Activated CD4-positive, CD25-positive, alpha-beta regulatory T cell treated with anti-CD3 and anti-CD28 coated beads, Interleukin-2, amount 50 U/mL, for 24 hours (primary cell): Measurements from ENCODE around the gene CYP4X1.
"Not testable (repeated sequence)": the region's sequence is repeated elsewhere in the genome, so short reads cannot be mapped to it uniquely, and the experiment has no call there.

Experiments
- ATAC-seq, 2 donors: fragments of 150-1000 bp; cut with Tn5 transposase; one replicate each; pipeline ENCODE4 v1.10.0; 2021; ENCODE audit warnings: mild to moderate bottlenecking in 1 of 2, moderate library complexity in 1 of 2

The CYP4X1 gene, protein sequence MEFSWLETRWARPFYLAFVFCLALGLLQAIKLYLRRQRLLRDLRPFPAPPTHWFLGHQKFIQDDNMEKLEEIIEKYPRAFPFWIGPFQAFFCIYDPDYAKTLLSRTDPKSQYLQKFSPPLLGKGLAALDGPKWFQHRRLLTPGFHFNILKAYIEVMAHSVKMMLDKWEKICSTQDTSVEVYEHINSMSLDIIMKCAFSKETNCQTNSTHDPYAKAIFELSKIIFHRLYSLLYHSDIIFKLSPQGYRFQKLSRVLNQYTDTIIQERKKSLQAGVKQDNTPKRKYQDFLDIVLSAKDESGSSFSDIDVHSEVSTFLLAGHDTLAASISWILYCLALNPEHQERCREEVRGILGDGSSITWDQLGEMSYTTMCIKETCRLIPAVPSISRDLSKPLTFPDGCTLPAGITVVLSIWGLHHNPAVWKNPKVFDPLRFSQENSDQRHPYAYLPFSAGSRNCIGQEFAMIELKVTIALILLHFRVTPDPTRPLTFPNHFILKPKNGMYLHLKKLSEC

DNA sequence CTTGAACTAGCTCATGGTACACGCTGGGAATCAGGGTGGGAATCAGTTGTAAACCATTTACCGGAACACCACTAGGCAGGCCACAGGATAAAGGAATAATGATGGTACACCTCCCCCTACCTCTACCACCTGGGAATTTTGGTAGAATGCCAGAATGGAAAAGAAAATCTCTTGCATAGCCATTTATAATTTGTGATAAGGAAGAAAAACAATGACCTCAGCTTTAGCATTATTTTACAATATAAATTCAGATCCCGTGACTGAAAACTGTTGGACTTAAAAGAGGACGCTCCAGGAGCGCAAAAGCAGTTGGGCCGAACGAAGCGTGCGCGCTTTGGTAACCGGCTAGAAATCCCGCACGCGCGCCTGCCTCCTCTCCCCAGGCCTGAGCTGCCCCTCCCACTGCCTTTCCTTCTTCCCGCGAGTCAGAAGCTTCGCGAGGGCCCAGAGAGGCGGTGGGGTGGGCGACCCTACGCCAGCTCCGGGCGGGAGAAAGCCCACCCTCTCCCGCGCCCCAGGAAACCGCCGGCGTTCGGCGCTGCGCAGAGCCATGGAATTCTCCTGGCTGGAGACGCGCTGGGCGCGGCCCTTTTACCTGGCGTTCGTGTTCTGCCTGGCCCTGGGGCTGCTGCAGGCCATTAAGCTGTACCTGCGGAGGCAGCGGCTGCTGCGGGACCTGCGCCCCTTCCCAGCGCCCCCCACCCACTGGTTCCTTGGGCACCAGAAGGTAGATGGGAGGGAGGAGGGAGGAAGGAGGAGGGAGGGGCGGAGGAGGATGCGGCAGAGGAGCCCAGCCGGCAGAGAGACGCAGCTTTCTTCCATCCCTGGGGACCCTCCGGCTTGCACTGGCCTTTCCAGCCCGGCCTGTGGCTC, at the start of gene CYP4X1:
CYP4X1 (plus strand) TSS at position 402 of the 873 bp plus-strand sequence; CDS start at position 551, 149 bp downstream.
- no peak for ATAC-seq

DNA sequence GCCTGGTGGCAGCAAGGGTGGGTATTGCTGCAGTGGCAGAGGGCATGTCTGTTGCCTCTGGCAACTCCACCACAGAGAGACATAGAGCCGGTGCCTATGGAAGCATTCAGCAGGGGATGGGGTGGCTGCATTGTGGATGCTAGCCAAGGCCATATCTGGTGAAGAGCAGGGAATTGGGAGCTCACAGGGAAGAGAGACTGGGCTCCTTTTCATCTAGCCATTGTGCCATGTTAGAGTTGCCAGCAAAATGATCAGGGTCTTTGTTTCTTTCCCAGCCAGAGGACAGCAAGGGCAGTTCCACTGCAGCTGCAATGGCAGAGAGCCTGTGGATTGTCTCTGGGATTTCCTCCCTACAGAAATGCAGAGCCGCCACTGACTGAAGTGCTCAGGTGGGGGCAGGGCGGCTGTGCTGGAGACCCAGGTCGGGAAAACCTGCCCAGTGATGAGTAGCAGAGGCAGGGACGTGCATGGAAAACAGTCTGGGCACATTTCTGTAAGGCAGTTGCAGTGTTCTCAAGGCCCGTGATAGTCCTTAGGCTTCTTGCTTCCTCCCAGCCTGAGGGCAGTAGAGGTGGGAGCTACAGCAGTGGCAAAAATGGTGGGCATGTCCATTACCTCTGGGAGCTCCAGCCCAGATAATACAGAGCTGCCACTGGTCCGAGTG, 40.2 kb upstream of the CYP4X1 start:
- no peak for ATAC-seq

DNA sequence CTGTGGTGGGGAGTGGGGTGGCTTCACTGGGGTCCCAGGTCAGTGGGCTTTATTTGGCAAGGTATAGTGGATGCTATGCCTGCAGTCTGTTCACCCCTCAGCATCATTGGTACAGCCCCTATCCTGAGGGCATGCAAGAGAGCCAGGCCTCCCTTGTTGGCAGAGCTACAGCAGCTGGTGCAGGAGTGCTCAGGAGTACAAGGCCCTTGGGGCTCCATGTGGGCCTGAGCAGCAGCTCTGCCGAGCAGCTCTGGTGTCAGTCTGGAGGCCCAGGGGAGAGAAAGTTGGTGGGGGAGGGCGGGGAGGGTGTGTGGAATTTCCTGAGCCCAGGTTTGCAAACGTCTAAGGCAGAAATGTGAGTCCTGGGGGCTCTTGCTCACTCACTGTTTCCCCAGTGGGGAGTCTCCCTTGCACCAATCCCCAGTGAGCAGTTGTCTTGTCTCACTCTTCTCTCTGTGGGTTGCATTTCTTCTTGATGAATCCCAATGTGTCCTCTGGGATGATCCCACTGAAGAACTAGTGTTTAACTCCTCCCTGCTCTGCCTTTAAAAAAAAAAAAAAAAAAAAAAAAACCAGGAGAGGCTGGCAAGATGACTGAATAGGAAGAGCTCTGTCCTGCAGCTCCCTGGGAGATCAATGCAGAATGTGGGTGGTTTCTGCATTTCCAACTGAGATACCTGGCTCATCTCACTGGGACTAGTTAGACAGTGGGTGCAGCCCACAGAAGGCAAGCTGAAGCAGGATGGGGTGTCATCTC, 39.5 kb upstream of the CYP4X1 start:
- no peak for ATAC-seq

DNA sequence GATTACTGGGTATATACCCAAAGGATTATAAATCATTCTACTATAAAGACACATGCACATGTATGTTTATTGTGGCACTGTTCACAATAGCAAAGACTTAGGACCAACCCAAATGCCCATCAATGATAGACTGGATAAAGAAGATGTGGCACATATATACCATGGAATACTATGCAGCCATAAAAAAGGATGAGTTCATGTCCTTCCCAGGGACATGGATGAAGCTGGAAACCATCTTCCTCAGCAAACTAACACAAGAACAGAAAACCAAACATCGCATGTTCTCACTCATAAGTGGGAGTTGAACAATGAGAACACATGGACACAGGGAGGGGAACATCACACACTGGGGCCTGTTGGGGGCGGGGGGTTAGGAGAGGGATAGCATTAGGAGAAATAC, 32.9 kb upstream of the CYP4X1 start:
- ATAC-seq = not testable (repeated sequence)

DNA sequence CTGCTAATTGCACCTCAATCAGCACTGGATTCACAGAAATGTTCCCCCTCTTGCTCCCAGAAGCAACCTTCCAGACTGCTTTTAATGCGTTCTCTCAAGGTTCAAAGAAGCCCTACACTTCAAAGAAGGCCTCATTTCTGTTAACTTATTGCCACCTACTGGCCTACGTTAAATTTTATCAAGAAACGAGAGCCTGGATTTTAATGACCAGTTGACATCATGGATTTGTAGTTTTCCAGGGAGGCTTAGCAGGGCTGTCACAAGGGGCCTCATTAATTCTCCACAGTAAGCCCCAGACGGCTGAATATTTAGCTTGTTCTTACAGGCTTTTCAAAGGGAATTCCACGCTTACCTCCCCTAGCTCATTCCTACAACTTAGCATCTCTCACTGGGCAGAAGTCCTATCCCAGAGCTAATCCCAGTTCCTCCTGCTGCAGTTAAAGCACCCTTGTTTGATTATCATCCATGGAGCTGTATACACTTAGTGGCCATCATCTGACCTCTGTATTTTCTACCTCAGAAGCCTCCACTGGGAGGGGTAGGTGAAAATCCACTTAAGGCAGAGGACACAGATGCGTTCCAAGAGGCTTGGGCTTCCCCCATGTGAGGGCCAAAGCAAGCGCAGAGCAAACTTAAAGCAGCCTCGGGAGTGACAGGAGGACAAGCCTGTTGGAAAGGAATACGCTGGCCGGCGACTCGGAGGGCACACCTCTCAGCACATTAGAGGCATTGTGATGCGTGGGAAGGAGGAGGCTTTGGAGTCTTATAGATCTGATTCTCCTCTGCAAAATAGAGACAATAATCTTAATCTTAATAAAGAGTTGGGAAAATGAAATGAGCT, 32.2 kb upstream of the CYP4X1 start:
- no peak for ATAC-seq

DNA sequence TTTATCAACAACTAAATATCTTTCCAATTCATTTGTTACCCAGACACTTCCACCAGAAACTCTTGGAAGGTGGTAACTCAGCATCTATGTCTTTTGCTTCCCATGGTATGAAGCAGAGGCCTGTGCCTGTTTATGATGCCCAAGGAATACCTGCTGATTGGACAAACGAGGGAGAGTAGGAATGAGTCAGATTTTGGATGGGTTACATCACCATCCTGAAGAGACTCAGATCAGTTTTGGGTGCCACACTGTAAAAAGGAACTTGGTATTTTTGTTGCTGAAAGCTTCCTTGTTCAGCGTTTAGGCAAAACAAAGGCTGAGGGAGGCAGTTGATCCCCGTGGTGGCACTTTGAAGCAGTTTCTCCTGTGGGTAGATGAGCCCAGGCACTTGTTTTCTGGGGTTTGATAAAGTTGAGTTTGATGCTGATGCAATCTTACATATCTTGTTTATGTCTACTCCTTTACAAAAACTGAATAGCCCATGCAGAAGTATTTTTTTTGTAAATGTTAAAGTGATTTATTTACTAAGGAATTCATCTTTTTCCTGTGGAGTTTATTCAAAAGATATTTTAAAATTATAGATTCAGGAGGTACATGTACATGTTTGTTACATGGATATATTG, 26.7 kb upstream of the CYP4X1 start:
- ATAC-seq = no peak

DNA sequence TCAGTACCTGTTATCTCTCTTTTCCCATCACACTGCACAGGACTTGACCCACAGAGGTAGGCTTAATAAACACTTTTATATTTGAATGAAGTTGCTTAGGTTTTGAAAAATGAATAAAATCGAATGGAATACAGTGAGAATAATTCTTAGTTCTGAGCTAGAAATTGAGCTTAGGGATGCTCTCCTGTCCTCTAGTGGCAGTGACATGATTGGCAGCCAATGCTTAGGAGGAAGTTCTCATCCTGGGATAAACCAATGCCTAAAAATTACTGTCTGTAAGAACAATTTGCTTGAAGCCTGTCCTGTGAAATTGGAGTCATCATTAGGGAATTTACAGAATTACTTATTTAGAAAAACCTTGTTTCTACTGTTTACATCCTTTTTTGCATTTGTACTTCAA, 21.3 kb upstream of the CYP4X1 start:
- ATAC-seq = no peak

DNA sequence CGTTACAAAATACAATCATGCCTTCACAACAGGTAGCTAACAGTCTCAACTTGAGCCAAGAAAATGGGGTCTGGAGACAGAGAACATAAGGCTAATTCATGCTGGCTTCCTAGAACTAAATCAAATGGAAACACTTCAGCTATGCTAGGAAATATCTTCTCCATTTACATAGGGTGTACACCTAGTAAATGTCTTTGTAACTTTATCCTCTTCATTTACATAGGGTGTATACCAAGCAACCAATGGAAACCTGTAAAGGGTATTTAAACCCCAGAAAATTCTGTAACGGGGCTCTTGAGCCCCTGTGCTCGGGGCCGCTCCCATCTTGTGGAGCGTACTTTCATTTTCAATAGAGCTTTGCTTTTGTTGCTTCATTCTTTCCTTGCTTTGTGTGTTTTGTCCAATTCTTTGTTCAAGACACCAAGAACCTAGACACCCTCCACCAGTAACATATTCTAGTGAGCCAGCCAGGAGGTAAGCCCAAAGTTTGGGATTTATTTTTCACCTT, 19.5 kb upstream of the CYP4X1 start:
- ATAC-seq = no peak

DNA sequence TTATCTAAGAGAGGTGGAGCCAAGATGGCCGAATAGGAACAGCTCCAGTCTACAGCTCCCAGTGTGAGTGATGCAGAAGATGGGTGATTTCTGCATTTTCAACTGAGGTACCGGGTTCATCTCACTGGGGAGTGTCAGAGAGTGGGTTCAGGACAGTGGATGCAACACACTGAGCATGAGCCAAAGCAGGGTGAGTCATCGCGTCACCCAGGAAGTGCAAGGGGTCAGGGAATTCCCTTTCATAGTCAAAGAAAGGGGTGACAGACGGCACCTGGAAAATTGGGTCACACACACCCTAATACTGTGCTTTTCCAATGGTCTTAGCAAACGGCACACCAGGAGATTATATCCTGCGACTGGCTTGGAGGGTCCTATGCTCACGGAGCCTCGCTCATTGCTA, 17.0 kb upstream of the CYP4X1 start:
- not testable (repeated sequence) for ATAC-seq

DNA sequence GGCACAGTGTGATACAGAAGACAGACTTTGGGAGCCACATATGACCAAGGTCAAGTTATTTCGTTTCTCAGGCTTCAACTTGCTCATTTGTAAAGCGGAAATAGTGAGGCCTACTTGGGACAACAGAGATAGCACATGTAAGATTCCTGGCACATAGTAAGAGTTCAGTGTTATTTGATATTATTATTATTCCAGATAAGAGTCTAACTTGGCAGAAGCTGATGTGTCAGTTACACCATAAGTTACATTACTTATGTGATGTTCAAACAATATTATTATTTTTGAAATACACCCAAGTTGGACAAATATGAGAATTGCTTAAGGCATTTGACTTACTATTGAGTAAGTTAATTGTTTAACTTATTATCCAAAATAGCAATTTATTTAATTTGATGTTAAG, 10.2 kb upstream of the CYP4X1 start:
- no peak for ATAC-seq

DNA sequence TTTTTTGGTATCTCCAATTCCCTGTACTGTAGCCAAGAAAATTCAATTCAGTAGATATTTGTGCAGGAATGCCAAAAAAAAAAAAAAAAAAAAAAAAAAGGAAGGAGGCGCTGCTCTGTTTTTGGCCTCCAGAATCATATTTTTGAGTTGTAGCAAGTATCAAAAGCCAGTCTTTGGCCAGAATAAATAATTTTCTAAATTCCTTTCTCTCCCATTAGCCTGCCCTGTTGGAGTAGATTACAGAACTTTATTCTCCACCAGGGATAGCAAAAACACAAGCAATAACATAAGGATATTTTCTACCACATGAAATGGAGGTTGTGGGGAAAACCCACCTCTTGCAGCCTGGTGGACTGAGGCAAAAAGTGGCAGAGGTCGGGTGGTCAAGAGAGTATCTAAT, 2.4 kb upstream of the CYP4X1 start:
- no peak for ATAC-seq

DNA sequence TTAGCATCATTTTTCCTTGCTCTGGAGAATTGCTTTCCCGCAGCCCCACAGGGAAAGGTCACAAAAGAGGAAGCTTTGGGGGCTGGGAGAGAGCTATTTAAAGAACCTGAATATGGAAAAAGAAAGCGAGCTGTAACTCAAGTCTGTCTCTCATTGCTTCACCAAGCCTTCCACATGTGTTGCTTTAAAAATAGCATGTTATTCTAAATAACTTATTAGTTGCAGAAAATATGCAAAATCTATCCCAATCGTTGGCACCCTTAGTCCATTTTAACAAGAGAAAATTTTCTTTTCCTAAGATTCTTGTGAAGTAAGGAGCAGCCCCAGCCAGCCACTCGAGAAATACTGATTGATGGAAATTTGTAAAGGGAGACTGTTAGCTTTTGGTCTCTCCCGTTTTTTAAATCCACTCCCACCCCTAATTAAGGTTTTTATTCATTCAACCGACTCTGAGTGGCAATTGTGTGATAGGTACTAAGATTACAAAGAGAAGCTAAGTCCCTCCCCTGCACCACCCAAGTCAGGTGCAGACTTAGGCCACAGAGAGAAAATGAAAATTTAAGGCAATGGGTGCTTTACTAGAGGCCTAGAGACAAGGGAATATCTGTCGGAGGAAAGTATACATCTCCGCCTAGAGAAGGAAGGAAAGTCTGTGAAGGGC, 802 bp downstream of the CYP4X1 start:
- no peak for ATAC-seq

DNA sequence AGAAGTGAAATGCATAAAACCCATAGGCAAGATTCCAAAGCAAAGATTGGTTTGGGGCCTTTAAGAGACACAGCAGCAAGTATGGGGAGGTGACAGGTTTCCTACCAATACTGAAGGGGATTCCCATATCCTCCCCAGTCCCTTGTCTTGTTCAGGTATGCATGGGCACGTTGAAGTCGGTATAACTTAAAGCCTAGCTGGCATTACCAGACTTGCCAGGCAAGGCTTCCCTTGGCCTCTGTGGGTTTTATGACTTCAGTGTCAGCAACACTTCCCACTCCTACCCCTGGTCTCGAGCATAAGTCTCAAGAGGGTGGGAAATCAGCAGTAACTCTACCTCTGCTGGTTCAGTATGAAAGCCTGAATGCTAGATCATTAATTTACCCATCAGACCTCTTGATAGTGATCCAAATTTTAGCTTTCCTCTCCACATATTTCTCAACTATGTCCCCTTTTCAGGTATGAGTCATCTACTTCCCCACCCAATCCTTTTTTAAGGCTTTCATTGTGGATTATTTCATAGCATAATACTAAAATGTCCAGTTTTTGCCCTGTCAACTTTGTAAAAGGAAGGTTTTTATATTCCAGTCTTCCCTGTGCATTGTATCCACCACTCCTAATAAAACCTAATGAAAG, 6.8 kb downstream of the CYP4X1 start:
- ATAC-seq = no peak

DNA sequence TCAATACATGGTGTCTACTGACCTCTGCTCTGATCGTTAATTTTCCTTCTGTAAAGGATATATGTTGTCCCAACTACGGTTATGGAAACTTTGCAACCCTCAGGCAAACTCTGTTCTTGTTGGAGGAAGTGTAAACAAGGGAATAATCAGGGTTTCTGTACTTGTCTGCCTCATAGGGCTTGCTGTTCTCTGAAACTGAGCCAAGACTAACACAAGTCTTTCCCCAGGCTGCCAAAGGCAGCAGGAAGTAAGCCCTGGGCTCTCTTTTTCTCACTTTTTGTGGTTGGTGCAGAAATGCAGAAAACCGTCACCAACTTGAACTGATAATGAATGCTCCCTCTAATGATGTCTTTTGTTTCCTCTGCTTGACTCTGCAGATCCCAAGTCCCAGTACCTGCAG, 7.6 kb downstream of the CYP4X1 start:
- no peak for ATAC-seq

DNA sequence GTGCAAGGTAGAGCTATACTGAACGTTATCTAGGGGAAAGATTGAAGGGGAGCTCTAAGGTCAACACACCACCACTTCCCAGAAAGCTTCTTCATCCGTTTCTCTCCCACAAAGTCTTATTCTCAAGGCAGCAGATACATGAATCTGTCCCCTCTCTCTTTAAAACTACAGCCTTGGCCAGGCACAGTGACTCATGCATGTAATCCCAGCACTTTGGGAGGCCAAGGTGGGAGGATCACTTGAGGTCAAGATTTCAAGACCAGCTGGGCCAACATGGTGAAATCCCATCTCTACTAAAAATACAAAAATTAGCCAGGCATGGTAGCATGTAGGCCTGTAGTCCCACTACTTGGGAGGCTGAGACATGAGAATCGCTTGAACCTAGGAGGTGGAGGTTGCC, 8.1 kb downstream of the CYP4X1 start:
- ATAC-seq = no peak

DNA sequence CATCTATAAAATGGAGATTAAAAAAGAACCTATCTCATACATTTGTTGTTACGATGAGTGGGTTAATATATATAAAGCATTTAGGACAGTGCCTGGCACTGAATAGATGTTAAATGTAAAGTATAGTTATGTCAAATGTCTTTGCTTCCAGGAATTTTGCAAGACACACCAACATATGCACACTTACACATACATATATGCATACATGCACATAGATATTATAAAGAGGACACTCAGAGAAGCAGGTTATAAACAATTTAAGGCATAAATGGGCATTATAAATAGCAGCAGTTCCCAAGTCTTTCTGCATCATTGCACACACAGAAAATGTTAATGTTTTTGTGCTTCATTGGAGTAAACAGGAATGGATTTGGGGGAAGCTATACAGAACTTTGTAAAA, 13.3 kb downstream of the CYP4X1 start:
- ATAC-seq = no peak

DNA sequence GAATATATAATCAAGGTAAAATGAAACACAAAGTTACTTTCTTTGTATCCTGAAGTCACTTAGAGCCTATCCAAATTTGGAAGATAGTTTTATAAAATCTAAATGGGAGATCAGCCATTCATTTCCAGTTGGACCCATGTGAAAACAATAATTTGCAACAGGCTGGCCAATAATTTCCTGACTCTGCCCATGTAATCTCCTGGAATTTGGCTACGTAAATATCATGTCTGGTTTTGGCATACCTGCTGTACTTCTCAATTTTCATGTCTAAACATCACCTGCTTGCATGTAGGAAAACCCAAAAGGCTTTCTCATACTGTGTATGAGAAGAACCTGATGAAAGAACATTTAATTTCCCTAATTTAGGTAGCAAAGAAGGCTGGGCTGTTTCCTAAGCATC, 35.9 kb downstream of the CYP4X1 start:
- no peak for ATAC-seq

DNA sequence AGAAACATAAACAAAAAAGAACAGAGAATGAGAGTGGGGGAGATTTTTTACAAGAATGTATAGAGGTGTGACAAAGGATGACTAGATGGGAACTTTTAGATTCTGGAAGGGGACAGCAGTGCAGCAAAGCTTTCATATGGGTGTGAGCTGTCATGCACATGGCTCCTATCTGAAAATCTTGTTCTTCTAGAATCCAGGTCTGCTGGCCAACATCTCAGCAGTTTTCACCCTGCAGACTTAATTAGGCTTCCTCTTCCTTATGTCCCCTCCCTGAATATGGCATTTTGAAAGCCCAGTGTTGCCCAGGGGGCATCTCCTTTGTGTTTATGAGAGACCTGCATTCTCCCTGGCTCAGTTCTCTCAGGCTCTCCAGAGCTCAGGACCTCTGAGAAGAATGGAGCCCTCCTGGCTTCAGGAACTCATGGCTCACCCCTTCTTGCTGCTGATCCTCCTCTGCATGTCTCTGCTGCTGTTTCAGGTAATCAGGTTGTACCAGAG, 43.7 kb downstream of the CYP4X1 start, which contains the start of gene CYP4Z1:
CYP4Z1 (plus strand) TSS at position 135 of the 498 bp plus-strand sequence; CDS start at position 395, 260 bp downstream.
- ATAC-seq = no peak

DNA sequence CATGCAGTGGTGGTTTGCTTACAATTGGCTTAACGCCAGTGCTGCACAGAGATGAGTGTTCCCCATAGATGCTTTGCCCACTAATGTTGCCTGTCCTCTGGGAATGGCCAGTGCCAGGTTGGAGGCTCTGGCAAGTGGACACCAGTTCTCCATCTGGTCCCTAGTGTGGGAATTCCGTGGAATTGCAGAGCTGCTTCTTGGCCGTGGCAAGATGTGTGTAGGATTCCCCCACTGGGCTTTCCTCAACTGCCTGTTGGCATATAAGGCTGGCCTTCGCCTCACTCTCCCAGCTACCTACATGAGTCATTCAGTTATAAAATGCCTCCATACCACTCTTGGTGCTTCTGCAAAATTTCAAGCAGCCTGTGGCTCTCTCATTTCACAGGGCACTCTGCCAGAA, 45.6 kb downstream of the CYP4X1 start:
- ATAC-seq = not testable (repeated sequence)
